GM18502 (cell line): Measurements from ENCODE around the gene IFNA1.
"Not testable (repeated sequence)": the region's sequence is repeated elsewhere in the genome, so short reads cannot be mapped to it uniquely, and the experiment has no call there.

ENCODE experiments used
- ATAC-seq: cut with Tn5 transposase; IDR thresholded peaks from one replicate; pipeline ENCODE4 v1.9.1; 2021; ENCODE audit warnings: mild to moderate bottlenecking; ENCODE audit not compliant: unreplicated experiment, poor library complexity

Gene IFNA1

DNA sequence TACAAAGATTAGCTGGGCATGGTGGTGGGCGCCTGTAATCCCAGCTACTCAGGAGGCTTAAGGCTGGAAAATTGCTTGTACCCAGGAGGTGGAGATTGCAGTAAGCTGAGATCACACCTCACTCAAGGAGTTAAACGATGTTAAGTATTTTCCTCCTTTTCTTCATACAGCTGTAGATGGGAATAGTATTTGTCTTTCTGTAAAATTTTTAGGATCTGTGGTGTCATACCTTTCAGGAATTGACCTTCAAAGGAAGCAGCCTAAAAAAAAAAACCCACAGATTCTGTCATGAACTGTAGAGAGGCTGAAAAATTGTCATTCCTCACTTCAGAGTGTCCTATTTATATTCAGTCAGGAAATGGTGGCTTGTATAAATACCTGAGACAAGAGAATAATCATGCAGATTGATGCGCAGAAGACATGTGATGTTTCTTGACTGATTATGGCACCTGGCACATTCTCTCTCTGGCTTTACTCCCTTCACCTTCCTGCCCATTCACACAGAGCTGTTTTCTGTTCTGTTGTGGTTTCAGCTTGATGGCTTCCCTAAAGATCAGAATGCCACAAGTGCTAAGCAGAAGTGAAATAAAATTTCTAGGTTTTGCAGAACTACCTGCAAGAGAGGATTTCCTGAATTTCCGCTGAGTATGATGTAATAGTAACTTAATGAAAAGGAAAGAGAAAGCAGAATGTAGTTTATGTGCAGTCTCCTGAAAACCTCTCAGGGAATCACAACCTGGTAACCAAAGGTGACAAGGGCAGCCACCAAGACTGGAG, 3.8 kb downstream of the IFNA1 start:
- ATAC-seq, result peak; percentile 91

DNA sequence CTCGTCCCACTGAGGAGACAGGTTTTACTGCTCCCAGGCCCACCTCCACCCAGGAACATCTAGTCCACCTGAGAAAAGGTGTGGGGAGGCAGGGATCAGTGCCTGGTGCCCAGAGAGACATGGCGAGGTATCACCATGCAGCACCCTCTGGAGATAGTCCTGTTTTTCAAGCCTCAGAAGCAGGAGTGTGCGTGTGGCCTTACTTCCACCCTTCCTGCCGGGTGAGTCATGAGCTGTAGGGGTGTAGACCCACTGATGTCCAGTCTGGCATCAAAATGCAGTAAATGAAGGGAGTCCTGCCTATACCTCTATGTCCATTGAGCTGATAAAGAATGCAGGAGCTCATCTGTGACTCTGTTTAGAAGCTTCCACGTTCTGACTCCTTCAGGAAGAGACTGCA, 9.1 kb downstream of the IFNA1 start:
- not testable (repeated sequence) for ATAC-seq

- no peak for ATAC-seq
Observed at GRCh38 chr9:21450733-21451394, 10.6 kb downstream of the IFNA1 start.

DNA sequence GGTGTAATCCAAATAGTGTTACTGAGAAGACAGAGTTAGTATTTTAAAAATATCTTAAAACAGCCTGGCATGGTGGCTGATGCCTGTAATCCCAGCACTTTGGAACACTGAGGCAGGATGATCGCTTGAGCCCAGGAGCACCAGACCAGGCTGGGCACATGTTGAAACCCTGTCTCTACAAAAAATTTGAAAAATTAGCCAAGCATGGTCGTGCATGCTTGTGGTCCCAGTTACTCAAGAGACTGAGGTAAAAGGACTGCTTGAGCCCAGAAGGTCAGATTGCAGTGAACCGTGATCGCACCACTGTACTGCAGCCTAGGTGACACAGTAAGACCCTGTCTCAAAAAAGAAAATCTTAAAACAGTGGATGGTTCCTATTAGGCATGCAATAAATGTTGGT, 12.4 kb downstream of the IFNA1 start:
- ATAC-seq, result no peak

DNA sequence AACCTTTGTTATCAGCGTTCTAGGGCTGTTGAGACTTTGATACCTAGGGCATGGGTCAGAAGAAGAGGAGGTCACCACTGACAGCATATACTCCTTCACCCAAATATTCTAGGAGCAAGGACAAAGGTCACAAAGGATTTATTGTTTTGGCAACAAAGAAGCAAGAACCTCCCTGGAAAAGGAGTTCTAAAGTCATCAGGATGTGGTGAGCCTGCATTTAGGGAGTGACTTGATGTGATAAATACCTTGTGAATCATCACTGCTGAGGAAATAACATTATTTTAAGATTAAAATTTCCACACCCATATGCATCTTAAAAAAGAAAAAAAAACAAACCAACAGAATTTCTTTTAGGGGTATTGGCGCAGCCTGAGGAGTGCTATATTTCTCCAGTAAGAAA, 13.9 kb downstream of the IFNA1 start:
- ATAC-seq, result no peak

DNA sequence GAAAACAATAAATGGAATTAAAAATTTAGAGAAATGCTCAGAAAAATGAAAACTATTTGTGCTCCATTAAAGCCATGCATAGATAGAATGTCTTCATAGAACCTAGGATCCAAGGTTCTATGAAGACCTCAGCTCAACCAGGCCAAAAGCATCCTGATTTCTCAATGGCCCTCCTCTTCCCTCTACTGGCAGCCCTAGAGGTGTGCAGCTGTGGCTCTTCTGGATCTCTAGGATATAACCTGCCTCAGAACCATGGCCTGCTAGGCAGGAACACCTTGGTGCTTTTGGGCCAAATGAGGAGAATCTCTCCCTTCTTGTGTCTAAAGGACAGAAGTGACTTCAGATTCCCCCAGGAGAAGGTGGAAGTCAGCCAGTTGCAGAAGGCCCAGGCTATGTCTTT, 15.1 kb downstream of the IFNA1 start:
- ATAC-seq, result peak; percentile 86

- no peak for ATAC-seq
Observed at GRCh38 chr9:21461377-21461776, 21.1 kb downstream of the IFNA1 start.

GRCh38 chr9:21465138-21465537, 24.9 kb downstream of the IFNA1 start:
- no peak for ATAC-seq

- peak; percentile 75 for ATAC-seq
Observed at GRCh38 chr9:21465859-21466518, 25.8 kb downstream of the IFNA1 start.

DNA sequence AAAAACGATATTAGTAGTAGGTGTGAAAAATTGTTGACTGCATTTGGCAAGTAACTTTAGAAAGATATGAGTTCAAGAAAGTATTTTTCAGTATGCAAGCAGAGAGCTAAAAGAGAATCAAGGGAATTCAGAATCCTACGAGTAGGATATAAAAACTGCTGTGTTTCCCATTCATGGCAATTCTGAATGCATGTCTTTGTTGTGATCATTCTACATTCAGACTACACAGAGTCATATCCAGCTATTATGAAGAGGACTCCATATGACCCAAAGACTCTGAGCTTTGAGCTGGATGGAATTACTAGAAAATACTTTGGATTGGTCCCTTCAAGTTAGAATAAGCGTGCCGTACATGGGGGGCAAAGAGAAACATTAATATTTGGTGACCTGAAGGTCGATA, 29.9 kb downstream of the IFNA1 start:
- ATAC-seq, result no peak

- ATAC-seq, result no peak
Observed at GRCh38 chr9:21473236-21473635, 33.0 kb downstream of the IFNA1 start.

- ATAC-seq, result no peak
Observed at GRCh38 chr9:21477466-21477865, 37.2 kb downstream of the IFNA1 start.

DNA sequence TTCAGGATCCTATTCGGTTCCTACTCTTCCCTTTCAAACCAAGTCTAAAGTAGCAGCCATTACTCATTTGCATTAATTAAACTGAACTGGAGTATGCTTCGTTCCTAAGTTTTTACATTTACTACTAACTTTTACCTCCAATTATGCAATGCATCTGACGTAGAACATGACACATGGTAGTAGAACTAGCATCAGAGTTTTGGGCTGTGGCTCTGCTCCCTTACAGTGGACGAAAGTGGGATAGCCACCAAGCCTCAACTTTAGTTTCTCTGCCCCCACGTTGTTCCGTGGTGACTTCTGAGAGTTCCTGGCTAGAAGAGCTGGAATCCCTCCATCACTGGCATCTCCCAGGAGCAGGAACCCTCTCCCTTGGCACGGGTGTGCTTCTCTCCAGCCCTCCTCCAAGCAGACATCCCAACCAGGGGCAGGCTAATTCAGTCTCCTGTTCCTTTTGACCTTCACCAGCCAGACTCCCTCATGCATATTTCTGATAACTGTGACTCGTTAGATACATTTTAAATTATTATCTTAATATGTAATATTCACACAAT, 39.0 kb downstream of the IFNA1 start:
- ATAC-seq, result no peak

GRCh38 chr9:21481470-21482056, 41.3 kb downstream of the IFNA1 start:
- no peak for ATAC-seq

DNA sequence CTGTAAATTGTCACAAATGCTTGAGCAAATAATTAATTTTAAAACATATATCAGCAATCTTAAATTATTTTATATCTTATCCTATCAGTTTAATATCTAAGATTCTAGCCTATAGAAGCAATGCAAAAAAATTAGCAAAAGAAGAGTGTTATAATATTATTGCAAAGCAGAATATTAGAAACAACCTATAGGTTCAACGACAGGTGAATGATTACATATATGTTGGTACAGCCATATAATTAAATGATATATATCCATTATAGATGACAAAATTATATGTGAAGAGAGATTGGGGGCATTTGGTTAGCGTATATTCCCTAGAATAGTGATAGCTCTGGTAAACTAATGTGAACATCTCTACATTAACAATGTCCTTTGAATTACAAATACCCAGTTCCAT, 42.0 kb downstream of the IFNA1 start, which contains the start of gene IFNE:
Gene IFNE, minus strand, starts transcription at position 101 of the 400 bp plus-strand sequence. CDS start 619 bp downstream, outside the sequence.
- ATAC-seq, result no peak
